UCSD-AML1 (cell line): ENCODE results near the gene ABCA10.
"Not testable (repeated sequence)": the region's sequence is repeated elsewhere in the genome, so short reads cannot be mapped to it uniquely, and the experiment has no call there.

Experiments
- DNase-seq: peaks from one replicate; lab custom pipeline; 2025; ENCODE audit not compliant: unreplicated experiment; lab: John Stamatoyannopoulos, UW

The ABCA10 gene

GRCh38 chr17:69227541-69227940, 1.1 kb downstream of the ABCA10 start:
- no peak for DNase-seq

GRCh38 chr17:69223809-69224208, 4.8 kb downstream of the ABCA10 start:
- no peak for DNase-seq

- no peak for DNase-seq
These were observed 5.8 kb downstream of the ABCA10 start for GRCh38 chr17:69222707-69223258.

DNA sequence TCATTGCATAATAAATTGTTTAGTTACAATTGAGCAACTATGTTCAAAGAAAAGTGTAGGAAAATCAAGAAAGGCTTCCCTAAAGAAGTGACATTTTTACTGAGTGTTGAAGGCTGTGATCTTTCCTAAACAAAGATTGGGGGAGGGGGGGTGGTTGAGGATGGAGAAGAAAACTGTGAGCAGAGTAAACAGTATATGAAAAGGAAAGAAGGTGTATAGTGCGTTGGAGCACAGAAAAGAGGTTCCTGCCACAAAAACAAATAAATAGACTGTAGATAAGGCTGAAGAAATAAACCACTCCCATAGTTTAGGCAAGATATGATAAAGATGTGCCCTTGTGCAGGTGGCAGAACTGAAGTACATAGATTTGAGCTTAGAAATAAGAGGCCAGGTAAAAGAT, 8.5 kb downstream of the ABCA10 start:
- no peak for DNase-seq

- no peak for DNase-seq
These were observed 9.6 kb downstream of the ABCA10 start for GRCh38 chr17:69218986-69219385.

DNA sequence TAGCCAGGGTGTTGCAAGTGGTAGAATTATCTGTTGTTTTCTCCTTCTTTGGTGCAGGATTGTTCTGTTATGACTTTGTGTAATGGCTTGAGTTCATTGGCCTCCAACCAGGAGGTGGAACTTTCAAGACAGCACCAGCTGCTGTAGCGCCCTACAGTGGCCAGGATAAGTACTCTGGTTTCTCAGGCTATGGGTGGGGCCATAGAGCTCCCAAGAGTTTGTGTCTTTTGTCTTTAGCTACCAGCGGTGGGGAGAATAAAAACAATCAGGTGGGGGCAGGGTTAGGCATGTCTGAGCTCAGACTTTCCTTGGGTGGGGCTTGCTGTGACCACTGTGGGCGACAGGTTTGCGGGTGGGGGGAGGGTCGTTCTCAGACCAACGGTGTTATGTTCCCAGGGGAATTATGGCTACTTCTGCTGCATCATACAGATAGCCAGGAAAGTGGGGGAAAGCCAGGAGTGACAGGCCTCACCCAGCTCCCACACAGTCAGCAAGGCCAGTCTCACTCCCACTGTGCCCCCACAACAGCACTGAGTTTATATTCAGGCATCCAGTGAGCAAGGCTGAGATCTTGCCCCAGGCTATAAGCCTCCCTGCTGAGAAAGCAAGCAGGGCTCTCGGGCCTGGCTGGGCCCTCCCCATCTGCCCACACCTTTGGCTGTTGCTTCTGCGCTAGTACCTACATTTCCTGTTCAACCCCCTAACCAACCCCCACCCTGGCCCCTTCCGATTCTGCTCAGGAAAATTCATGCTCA, 15.4 kb downstream of the ABCA10 start:
- DNase-seq, result no peak

- DNase-seq, result no peak
These were observed 20.0 kb downstream of the ABCA10 start for GRCh38 chr17:69208640-69209039.

- DNase-seq, result no peak
These were observed 21.5 kb downstream of the ABCA10 start for GRCh38 chr17:69207151-69207550.

DNA sequence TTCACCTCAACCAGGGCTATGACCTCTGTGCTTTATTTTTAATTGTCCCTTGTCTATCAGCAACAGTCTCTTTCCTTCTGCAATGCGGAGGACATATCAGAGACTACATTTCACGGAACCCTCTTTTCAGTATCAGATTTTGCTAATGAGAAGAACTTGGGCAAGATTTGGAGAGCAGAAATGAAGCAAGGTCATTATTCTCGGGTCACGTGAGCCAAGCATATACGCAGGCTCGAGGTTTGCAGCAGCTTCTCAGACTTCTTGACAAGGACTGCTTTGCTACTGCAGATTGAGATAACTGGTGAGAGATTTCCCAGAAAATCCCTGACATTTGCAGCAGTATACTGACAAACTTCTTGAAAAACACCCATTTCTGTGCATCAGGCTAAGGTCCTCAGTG, 30.4 kb downstream of the ABCA10 start:
- DNase-seq, result no peak

DNA sequence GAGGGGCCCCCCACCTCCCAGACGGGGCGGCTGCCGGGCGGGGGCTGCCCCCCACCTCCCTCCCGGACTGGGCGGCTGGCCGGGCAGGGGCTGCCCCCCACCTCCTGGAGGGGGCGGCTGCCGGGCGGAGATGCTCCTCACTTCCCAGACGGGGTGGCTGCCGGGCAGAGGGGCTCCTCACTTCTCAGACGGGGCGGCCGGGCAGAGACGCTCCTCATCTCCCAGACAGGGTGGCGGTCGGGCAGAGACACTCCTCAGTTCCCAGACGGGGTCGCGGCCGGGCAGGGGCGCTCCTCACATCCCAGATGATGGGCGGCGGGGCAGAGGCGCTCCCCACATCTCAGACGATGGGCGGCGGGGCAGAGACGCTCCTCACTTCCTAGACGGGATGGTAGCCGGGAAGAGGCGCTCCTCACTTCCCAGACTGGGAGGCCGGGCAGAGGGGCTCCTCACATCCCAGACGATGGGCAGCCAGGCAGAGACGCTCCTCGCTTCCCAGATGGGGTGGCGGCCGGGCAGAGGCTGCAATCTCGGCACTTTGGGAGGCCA, 32.4 kb downstream of the ABCA10 start:
- DNase-seq, result not testable (repeated sequence)

- DNase-seq, result no peak
These were observed 35.9 kb downstream of the ABCA10 start for GRCh38 chr17:69192754-69193153.

DNA sequence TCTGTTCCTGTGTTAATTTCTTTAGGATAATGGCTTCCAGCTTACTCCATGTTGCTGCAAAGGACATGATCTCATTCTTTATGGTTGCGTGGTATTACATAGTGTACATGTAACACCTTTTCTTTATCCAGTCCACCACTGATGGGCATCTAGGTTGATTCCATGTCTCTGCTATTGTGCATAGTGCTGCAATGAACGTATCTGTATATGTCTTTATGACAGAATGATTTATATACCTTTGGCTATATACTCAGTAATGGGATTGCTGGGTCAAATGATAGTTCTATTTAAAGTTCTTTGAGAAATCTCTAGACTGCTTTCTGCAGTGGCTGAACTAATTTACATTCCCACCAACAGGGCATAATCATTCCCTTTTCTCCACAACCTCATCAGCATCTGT, 39.8 kb downstream of the ABCA10 start:
- no peak for DNase-seq

- no peak for DNase-seq
These were observed 40.6 kb downstream of the ABCA10 start for GRCh38 chr17:69188064-69188463.

DNA sequence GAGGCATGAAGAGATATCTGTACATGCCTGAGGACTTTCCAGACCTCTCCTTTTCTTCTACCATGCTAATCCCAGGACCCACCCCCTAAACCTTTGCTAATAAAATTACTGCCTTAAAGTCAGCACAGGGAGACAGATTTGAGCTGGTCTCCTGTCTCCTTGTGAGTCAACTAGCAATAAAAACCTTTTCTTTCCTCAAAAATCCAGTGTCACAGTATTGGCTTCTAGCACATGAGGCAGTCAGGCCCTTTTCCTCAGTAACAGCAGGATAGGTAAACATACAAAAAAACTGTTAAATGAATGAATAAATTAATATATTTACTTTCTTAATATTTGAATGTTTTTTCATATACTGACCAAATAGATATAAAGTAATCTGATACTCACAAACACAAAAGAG, 41.3 kb downstream of the ABCA10 start:
- DNase-seq, result no peak

GRCh38 chr17:69179227-69179952, 49.2 kb downstream of the ABCA10 start:
- peak; percentile 7 for DNase-seq

- no peak for DNase-seq
These were observed 52.2 kb downstream of the ABCA10 start for GRCh38 chr17:69176457-69176795.

DNA sequence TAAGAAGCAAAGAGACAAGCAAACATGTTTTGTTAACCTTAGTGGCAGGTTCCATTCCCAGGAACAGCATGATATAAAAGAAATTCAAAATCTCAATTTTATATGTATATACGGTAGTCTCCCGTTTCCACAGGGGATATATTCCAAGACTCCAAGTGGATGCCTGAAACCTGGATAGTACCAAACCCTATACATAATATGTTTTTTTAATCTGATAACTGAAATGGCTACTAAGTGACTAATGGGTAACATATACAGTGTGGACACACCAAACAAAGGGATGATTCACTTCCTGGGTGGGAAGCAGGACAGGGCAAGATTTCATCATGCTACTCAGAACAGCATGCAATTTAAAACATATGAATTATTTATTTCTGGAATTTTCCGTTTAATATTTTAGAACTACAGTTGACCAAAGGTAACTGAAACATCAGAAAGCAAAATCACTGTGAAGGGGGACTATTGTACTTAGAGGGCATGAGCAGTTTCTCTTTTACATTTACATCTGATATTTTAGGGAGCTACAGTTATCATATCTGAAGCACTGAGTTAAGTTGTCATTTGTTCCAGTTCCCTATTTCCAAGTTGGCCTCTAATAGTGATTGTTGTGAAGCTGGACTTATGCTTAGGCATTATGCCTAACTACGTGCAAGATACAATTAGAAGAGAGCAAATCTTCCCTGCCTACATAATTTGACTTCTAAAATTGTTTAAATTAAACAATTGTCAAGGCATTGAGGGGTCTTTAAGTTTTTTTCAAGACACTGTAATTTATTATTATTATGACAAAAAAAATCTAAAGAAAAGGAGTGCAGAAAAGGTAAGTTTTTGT, 52.8 kb downstream of the ABCA10 start:
- DNase-seq, result no peak

DNA sequence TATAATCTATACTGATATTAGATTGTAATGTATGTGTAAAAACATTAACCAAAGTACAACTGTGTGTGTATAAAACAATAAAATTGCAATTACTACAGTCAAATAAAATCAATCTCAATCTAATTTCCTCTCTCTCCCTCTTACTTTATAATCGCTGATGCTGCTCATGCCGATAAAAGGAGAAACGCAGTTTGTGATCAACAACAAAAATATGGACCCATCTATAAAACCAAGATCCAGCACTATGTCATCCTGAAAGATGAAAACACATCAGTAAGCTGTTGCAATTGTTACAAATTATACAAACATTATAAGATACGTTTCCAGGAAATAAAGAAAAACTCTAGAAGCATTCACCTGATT, 53.4 kb downstream of the ABCA10 start:
- no peak for DNase-seq

DNA sequence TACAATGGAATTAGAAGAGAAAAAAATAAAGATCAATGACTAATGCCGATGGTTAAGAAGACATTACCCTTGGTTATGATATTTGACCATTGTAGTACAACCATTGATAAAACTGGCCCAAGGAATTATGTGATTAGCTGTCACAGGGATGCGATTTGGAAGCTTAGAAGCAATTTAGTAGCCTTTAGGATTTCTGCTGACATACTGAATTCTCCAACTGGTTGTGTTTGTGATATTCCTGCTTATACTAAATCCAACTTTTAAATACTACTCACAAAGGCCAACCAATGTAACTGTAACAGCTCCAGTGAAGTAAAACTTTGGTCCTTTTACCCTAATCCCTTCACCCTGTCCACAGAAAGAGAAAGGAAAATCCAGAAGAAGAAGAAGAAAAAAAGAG, 55.5 kb downstream of the ABCA10 start:
- no peak for DNase-seq

DNA sequence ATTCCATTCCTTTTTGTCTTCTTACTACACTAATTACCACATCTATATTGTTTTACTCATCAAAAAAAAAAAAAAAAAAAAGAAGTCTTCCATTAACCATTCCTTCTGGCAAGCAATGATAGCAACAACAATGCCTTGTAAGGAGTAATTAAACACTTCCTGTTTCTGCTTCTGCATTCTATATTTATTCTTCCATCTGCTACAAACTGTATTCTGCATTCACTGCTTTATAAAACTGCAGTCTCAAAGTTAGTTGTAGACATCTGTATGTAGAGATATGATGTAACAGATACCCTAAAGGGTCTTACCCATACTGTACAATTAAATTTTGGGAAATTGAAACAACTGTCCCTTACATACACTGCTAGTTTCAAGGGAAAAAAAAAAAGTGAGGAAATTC, 58.2 kb downstream of the ABCA10 start:
- peak; percentile 7 for DNase-seq

GRCh38 chr17:69168642-69169041, 60.0 kb downstream of the ABCA10 start:
- not testable (repeated sequence) for DNase-seq
